CD4-positive, alpha-beta T cell treated with Interleukin-4 for 4 hours (primary cell): ENCODE measurements around the gene CHN1.

ENCODE experiments used
- DNase-seq: peaks from one replicate; pipeline ENCODE4 v3.0.0-alpha.2; 2020

CHN1 gene

GRCh38 chr2:174866421-174866820 is 138.8 kb downstream of the CHN1 start:
- DNase-seq = no peak

GRCh38 chr2:174863183-174863582 is 142.0 kb downstream of the CHN1 start:
- DNase-seq = no peak

GRCh38 chr2:174859563-174860169 is 145.5 kb downstream of the CHN1 start:
- no peak for DNase-seq

GRCh38 chr2:174858745-174859144 is 146.4 kb downstream of the CHN1 start:
- no peak for DNase-seq

GRCh38 chr2:174856447-174856846 is 148.7 kb downstream of the CHN1 start:
- no peak for DNase-seq

- DNase-seq = no peak
Measured at GRCh38 chr2:174846941-174847938, 157.9 kb downstream of the CHN1 start.

GRCh38 chr2:174846218-174846617 is 159.0 kb downstream of the CHN1 start:
- no peak for DNase-seq

GRCh38 chr2:174844295-174844708 is 160.9 kb downstream of the CHN1 start:
- no peak for DNase-seq

- no peak for DNase-seq
Measured at GRCh38 chr2:174842496-174842895, 162.7 kb downstream of the CHN1 start.

- no peak for DNase-seq
Measured at GRCh38 chr2:174841936-174842335, 163.2 kb downstream of the CHN1 start.

- no peak for DNase-seq
Measured at GRCh38 chr2:174841350-174841749, 163.8 kb downstream of the CHN1 start.

GRCh38 chr2:174840436-174840835 is 164.7 kb downstream of the CHN1 start:
- no peak for DNase-seq

GRCh38 chr2:174839662-174840061 is 165.5 kb downstream of the CHN1 start:
- DNase-seq = no peak

GRCh38 chr2:174836995-174837390 is 168.2 kb downstream of the CHN1 start:
- no peak for DNase-seq

- no peak for DNase-seq
Measured at GRCh38 chr2:174836377-174836994, 168.7 kb downstream of the CHN1 start.

- no peak for DNase-seq
Measured at GRCh38 chr2:174835797-174836255, 169.4 kb downstream of the CHN1 start.

- no peak for DNase-seq
Measured at GRCh38 chr2:174833737-174834136, 171.4 kb downstream of the CHN1 start.

- no peak for DNase-seq
Measured at GRCh38 chr2:174830561-174830960, 174.6 kb downstream of the CHN1 start.

- DNase-seq = no peak
Measured at GRCh38 chr2:174829550-174829949, 175.6 kb downstream of the CHN1 start.

GRCh38 chr2:174827371-174828369 is 177.5 kb downstream of the CHN1 start:
- no peak for DNase-seq

GRCh38 chr2:174826051-174826450 is 179.1 kb downstream of the CHN1 start:
- DNase-seq = no peak

- DNase-seq = no peak
Measured at GRCh38 chr2:174824068-174824467, 181.1 kb downstream of the CHN1 start.
